Stimulated activated CD4-positive, alpha-beta T cell treated with anti-CD3 and anti-CD28 coated beads, Interleukin-12 subunit alpha, Interleukin-12 subunit beta, amount 100 ng/mL, for 4 hours (primary cell): ENCODE data around the gene OR5K1.

Source experiments
- DNase-seq: peaks from one replicate; pipeline ENCODE4 v3.0.0-alpha.2; 2020

The OR5K1 gene

DNA sequence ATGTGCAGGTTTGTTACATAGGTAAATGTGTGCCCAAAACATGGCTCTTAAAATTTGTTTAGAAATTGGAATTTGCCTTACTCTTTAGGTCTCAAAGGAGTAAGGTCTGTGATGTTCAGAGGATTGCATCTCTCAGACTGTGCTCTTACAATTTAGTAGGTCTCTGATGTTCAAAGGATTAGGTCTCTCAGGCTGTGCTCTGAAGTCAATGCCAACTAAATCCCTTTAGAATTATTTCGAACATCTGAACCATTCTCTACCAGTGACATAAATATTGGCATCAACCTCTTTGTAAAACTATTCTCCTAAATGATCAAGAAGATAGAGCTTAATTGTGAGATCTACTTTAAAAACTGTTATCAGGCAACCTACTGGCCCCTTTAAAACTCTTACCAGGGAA is at the start of gene OR5K1:
Gene OR5K1 (plus strand): TSS at position 301 of the 400 bp plus-strand sequence. CDS start 6,376 bp downstream, outside the sequence.
- DNase-seq: no peak

DNA sequence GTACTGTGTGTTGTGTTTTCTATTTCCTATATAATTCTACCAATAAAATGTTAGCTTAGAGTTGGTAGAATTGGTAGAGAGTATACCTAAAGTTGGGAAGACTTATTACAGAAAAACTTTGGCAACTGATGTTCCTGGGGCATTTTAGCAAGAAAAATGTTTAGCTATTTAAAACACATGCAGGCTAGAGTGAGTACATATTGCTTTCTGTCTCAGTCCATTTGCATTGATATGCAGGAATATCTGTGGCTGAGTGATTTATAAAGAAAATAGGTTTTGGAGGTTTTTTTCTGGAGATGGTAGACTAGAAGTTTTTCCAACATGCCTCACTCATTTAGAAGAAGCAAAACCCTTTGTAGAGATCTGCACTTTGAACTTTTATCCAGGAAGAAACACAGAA is 30.4 kb upstream of the OR5K1 start:
- DNase-seq: no peak

DNA sequence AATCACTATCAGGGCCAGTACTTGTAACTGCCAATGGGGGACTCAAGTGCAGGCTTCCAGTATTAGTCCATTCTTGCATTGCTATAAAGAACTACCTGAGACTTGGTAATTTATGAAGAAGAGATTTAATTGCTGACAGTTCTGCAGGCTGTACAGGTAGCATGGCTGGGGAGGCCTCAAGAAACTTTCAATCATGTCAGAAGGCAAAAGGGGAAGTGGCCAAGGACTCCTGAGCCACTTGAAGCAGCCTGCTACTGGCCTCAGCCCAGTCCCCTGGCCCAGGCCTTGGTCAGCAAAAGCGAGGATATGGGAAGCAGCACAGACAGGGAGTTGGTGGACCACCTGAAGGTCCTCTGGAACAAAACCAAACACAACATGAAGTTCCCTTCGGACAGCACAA is 29.2 kb upstream of the OR5K1 start:
- DNase-seq: no peak

DNA sequence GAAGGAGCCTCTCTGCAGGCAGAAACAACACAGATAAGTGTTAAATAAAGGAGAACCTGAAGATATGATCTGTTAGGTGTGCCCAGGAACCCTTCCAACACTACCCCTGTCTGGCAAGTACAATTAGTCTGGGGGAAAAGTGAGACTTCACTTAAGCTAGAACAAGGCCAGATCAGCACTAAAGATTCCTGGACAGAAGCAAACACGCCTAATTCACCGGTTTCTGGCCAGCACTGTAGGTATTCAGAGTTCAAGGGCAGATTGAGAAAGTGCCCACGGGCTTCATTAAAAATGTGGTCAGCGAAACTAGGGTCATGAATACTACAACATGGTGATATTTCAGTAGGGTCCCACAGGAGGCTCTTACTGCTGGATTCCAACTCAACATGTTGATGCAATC is 28.6 kb upstream of the OR5K1 start:
- DNase-seq: no peak

DNA sequence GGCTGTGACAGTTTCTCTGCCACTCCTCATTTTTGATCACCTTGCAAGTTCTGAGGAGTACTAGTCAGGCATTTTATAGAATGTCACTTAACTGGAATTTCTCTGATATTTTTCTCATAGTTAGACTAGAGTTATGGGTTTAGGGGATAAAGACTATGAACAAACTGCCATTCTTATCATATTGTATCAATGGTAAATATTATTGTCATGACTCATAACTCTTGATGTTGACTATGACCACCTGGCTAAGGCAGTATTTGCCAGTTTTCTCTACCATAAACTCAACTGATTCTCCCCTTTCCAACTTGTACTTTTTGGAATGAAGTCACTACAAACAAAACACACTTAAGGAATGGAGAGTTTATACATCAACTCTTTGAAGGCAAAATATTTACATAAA is 22.7 kb upstream of the OR5K1 start:
- no peak for DNase-seq

DNA sequence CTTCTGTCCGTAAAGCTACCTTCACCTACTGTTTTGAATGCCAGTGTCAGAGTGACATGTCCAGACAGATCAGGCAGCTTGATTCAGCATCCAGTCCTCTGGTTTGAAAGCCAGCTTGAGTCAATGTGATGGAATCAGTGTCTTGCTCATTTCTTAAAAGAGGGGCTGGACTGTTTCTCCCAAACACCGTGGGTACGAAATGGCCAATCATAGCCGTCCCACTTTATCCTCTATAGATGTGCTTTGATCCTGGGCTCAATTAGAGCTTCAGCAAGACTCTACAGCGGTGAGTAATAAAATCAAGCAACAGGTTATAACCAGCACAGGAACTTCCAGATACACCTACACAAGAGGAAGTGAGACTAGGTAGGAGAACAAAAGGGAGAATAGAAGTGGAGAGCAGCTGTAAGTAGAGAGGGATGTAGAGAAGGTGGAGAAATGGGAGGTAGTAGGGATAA is 17.0 kb upstream of the OR5K1 start:
- no peak for DNase-seq

DNA sequence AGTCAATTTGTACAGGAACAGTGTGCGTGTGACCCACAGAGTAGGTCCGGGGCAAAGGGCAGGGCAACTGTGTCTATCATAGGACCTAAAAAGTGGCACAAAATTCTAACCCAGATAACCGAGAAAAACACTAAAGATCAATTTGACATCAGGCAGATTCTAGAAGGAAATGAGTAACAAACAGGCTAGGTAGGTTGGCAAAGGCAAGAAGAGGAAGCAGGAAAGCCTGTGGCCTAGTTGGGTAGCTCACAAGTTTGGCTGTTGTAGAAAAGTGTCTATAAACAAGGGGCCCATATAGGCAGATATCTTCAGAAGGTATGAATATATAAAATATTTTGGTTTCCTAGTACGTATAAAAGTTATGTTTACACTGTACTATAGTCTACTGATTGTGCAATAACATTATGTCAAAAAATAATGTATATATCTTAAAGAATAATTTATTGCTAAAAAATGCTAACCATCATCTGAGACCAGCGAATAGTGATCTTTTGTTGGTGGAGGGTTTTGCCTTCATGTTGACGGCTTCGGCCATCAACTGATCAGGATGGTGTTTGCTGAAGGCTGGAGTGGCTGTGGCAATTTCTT is 13.3 kb upstream of the OR5K1 start:
- no peak for DNase-seq

DNA sequence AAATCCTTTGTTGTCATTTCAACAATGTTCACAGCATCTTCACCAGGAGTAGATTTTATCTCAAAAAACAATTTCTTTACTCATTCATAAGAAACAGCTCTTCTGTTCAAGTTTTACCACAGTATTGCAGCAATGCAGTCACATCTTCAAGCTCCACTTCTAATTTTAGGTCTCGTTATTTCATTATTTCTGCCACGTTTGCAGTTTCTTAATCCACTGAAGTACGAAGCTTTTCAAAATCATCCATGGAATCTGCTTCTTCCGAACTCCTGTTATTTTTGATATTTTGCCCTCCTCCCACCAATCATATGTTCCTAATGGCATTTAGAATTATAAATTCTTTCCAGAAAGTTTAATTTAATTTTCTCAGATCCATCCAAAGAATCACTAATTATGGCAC is 12.6 kb upstream of the OR5K1 start:
- no peak for DNase-seq

DNA sequence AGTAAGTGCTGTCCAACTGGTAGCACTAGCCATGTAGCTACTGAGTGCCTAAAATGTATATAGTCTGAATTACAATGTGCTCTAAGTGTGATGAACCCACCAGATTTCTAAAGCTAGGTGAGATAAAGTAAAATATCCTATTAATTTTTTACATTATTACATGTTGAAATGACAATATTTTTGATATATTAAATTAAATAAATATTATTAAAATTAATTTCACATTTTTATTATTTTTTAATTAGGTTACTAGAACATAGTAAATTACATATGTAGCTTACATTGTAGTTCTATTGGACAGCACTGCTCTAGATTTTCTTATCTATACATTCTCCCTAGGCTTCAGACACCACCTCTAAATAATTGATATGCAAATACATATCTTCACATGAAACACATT is 9.2 kb upstream of the OR5K1 start:
- no peak for DNase-seq

DNA sequence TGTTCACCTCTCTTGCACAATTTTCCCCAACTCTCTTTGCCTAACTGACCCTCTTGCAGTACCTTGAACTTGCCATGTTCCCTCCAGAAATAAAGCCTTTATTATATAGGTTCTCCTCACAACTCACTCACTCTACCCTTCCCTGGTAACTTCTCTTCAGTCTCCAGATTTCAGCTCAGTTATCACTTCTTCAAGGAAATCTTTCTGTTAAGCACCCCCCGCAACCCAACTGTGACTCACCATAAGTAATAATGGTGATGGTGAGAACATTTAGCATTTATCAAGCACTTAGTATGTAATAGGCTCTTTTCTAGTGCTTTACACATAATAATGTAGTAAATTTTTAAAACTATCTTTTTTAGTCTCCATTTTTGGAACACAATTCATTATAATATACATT is 8.1 kb upstream of the OR5K1 start:
- DNase-seq: no peak

DNA sequence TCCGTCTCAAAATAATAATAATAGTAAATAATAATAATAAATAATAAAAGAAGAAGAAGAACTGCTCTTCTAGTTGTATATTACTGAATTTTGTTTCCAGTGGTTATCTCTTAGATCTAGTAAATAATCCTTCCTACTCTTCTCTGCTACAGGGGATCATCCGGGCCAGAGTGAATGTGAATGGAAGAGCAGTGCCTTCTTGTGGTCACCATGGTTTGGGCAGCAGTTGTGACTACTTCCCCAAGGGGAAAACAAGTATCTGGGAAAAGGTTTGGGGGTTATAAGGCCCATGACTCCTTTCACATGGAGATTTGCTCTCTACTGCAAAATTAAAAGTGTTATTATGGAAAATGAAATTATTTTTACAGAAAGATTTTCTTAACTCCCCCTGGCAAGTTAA is 5.5 kb upstream of the OR5K1 start:
- no peak for DNase-seq

DNA sequence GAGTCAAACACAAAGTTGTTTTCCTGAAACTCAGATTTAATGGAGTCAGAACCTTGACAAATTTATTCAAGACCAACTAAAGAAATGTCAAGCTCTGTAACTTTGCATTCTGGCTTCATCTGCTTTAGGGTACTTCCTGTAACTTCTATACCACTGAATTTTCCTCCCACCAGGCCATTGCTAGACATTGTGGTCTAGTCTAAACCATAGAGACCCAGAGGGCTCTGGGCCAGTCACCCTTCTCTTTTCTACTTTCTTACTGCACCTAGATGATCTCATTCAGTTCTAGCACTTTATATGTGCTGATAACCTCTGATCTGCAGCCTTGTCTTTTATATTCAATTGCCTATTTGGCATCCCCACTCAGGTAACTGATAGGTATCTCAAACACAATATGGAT is 2.8 kb upstream of the OR5K1 start:
- DNase-seq: no peak

DNA sequence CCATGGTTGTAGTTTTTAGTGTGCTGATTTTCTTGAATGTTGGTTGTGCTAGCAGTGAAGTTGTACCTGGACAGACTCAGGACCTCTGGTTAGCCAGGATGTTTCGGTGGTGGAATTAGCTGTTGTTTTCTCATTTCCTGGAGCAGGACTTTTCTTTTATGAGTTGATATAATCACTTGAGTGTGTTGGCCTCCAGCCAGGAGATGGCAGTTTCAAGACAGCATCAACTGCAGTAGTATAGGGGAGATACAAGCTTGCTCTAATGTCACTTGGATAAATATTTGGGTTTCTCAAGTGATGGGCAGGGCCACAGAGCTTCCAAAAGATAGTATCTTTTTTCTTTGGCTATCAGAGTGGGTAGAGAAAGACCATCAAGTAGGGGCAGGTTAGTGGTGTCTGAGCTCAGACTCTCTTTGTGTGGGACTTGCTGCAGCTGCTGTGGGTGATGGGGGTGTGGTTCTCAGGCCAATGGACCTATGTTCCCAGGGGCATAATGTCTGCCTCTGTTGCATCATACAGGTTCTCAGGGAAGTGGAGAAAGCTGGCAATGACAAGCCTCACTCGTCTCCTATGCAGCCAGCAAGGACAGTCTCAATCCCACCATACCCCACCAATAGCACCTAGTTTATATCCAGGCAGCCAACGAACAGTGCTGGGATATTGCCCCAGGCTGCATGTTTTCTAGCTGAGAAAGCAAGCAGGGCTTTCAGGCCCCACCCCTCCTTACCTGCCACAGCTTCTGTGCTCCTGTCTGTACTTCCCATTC is 19.9 kb downstream of the OR5K1 start:
- no peak for DNase-seq

DNA sequence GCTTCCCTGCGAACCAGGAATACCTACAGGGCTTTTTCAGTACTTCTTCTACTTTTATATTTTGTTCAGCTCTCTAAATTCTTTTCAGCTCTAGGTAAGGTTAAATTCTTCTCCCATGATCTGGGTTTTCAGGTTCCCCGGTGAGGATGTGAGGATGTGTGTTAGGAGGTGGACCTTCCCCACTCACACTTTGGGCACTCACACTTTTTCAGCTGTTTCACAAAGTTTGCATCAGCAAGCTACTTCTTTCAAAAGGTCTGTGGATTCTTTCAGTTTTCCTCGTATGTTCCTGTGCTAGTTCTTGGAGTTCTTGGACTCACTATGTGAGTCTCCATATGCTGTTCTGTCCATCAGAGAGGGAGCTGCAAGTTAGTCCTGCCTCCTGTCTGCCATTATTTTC is 20.6 kb downstream of the OR5K1 start:
- DNase-seq: no peak

DNA sequence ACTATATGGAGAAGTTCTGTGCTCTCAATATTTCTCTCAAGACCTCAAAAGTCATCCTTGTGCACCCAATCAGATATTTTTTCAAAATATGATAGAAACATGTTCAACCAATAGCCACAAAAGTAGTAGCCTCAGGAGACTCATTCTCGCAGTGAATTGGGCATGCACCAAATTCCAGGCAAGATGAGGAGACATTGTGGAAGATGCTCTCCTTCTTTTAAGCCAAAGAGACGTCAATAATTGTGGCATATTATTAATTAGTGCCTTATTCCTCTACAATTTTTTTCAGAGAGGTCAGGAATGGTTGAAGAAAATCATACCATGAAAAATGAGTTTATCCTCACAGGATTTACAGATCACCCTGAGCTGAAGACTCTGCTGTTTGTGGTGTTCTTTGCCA is 34.4 kb downstream of the OR5K1 start, which contains the start of gene OR5K2:
Gene OR5K2 (plus strand): TSS at position 301 of the 400 bp plus-strand sequence. CDS start 0 bp downstream, at position 301.
- DNase-seq: no peak

DNA sequence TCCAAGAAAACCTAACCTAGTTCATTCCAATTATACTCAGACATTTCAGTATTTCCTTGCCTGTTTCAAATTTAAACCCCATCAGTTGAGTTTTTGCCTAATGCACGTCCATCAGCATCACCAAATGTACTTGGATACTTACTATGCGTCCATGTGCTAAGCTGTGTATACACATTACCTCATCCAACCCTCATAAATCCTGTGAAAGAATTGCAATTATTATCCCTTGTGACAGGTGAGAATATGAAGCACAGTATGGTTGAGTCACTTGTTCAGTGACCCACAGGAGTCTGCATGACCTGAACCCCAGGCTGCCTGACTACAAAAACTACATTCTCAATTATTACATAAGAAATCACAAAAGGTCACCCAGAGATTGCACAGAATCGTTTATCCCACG is 37.0 kb downstream of the OR5K1 start:
- no peak for DNase-seq

DNA sequence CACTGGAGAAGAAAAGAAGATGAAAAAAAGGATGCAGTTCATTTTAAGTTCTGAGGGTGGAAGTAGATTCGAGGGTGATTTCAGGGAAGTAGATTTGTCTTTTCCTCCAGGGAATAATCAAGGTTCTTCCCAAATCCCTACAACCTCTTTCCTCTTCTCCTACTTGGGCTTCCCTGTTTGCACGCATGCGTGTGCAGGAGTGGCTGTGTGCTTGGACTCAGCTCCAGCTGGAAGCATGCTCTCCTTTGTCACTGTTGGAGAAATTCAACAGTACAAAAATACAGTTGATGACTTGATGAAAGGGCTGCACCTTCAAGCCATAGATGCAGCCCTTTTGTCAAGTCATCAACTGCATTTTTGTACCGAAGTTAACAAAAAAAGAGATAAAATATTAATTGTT is 38.3 kb downstream of the OR5K1 start:
- DNase-seq: no peak

DNA sequence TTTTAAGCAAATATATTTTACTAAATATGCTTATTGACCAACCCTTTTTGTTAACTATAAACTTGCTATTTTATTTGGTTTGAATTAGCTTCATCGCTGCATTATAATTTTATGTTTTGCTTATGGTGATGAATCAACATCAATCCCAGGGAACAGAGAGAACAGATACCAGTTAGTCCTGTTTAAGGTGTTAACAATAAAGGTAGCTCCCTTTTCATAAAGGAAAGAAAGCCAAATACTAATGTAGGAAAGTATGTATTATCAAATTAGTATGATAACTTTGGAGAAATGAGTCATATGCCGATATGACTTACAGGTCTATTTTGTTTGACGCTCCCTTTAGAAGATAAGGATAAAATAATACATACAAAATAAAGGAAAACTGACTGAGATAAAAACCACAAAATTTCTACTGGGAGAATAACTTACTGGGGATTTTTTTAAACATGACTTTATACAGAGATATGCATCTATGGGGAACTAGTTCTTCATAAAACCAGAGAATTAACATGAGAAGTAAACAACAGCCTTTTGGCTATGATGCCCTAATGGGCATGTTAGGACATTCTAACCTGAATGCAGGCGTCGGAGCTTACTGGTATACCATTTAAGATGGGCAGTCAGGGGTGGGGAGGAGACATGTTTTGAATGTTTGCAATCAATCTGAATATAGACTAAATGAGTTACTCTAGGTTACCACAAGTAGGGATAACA is 39.0 kb downstream of the OR5K1 start:
- DNase-seq: no peak

DNA sequence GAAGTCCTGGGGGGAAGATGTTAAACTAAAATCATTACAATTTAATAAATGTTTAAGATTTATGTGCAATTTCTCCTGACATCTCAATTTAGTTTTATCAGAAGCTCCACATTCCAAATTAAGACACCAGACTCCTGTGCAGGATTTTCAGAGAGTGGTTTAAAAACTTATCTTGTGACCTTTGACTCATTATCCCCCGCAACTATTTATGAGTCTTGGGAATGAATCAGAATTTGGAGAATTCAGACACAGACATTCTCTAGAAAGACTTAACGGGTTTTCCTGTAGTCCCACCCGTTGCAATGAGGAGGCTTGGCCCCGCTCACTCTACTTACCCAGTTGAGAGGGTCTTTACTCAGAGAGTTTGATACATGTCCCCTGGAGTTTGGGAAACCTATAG is 41.5 kb downstream of the OR5K1 start:
- DNase-seq: no peak

DNA sequence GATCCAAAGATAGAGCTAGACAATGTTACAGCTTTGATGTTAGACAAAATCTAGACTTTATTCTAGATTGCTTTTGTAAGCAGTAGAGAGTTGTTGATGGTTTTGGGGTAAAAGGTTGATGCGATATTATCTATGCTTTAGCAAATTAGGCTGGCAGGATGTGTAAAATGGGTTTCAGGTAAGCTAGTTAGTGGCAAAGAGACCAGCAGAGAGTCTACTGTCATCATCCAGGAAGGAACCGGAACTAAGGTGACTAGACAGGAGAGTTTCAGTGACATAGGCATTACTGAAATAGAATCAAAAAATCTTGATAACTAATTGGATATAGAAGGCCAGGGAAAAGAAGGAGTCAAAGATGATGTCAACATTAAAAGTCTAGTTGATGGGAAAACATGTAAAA is 45.6 kb downstream of the OR5K1 start:
- no peak for DNase-seq

DNA sequence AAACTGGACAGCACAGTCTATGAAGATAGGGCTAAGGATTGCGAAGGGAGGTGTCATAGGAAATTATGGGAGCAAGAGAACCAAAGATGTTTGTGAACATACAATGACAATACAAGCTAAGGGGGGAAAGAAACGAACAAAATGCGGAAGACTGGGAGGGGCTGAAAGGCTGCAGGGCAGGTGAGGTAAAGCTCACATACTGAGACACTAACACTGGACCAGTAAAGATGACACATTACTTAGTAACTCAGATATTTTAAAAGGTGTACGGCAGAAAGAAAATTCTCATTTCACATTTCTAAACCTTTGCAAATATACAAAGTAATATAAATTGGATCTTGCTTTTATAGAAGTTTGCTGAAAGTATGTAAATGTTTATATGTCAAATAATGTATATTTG is 49.6 kb downstream of the OR5K1 start:
- no peak for DNase-seq

DNA sequence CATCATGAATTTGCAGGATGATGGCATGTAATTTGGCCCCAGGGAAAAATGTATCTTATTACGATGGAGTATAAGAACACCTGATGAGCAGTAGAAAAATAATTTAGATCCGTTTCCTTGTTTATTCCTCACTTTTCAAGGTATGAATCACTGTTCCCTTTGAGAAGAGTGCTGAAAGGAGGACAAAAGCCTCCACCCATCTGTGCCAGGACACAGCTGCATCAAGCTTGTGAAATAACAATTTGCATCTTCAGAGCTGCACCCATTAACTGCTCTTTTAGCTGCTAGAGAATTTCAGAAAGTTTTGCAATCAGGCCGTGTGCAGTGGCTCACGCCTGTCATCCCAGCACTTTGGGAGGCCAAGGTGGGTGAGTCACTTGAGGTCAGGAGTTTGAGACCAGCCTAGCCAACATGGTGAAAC is 50.1 kb downstream of the OR5K1 start:
- DNase-seq: no peak

DNA sequence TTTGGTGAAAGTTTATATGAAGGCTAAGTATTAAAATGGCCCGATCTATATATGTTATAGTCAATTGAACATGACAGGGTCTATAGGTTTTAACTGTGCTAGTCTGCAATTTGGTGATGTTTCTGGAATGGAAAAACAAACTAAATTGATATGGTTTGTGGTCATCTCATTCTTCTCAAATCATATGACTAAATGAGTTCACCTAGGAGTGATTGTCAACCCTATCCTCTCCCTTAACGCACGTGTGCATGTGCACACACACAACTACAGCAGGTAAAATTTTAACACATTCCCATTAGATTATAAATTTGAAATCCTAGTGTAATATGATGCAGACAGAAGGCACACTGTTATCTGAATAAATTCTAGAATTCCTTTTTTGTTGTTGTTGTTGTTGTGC is 50.7 kb downstream of the OR5K1 start:
- DNase-seq: no peak

DNA sequence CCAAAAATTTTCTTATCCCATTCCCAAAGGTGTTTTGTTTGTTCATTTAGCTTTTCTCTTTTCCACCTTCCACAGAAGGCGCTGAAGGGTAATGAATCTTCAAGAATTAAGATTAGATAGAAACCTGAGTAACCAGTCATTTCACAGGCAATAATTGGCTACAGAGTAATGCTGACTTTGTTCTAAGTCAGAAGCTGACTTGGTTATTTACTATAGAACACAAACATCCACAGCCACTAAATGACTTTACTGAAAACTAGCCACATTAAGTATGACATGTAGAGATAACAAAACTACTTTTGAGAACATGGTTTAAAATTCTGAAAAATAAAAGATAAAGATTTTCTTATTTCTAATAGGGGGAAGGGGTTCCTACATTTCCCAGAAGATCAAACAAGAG is 51.9 kb downstream of the OR5K1 start:
- DNase-seq: no peak
